ENCODE measurements around the gene ERVK3-1. TPM values are rescaled to one million over a fixed set of nuclear protein-coding genes. Genes with fewer than 3 reads are reported as not detected.
"Not testable (repeated sequence)": the region's sequence is repeated elsewhere in the genome, so short reads cannot be mapped to it uniquely, and the experiment has no call there.

ERVK3-1 gene
- total RNA-seq, 1 donor from 2014 or later: 32.9 TPM

GRCh38 chr19:58336216-58336615 lies 31.0 kb downstream of the ERVK3-1 start:
- DNase-seq (ENCODE audit: low spot score) (no peak), ATAC-seq (no peak)
- intact Hi-C loops (cut with DNase I): no loop called here

GRCh38 chr19:58336820-58337219 lies 31.6 kb downstream of the ERVK3-1 start:
- ATAC-seq: no peak
- no peak for DNase-seq (ENCODE audit: low spot score)
- intact Hi-C loops (cut with DNase I): no loop called here

- DNase-seq (ENCODE audit: low spot score) (no peak), ATAC-seq (no peak)
- intact Hi-C loops (cut with DNase I): no loop called here
Observed at GRCh38 chr19:58338336-58338735, 33.2 kb downstream of the ERVK3-1 start.

GRCh38 chr19:58338825-58339558 lies 33.8 kb downstream of the ERVK3-1 start:
- ATAC-seq (no peak), DNase-seq (ENCODE audit: low spot score) (no peak)
- intact Hi-C loops (cut with DNase I): no loop called here

GRCh38 chr19:58345558-58345957 lies 40.4 kb downstream of the ERVK3-1 start:
- intact Hi-C loops (cut with DNase I): no loop called here
- no peak for DNase-seq (ENCODE audit: low spot score)
- ATAC-seq: no peak

GRCh38 chr19:58346961-58347929 lies 42.1 kb downstream of the ERVK3-1 start:
- DNase-seq (ENCODE audit: low spot score) (peak; percentile 72), ATAC-seq (peak; percentile 93)
- intact Hi-C loops (cut with DNase I): no loop called here

- ATAC-seq; intact Hi-C loops (cut with DNase I): not testable (repeated sequence)
- peak; percentile 39 for DNase-seq (ENCODE audit: low spot score)
Observed at GRCh38 chr19:58348080-58348479, 42.9 kb downstream of the ERVK3-1 start.

GRCh38 chr19:58349590-58349989 lies 44.4 kb downstream of the ERVK3-1 start:
- ATAC-seq (no peak), DNase-seq (ENCODE audit: low spot score) (no peak)
- intact Hi-C loops (cut with DNase I): no loop called here

GRCh38 chr19:58350001-58350861 lies 45.1 kb downstream of the ERVK3-1 start:
- intact Hi-C loops (cut with DNase I): no loop called here
- DNase-seq (ENCODE audit: low spot score): peak; percentile 53
- no peak for ATAC-seq

- intact Hi-C loops (cut with DNase I): no loop called here
- DNase-seq (ENCODE audit: low spot score) (no peak), ATAC-seq (no peak)
Observed at GRCh38 chr19:58350871-58351557, 45.8 kb downstream of the ERVK3-1 start.

GRCh38 chr19:58351558-58351878 lies 46.3 kb downstream of the ERVK3-1 start:
- ATAC-seq: no peak
- intact Hi-C loops (cut with DNase I): no loop called here
- no peak for DNase-seq (ENCODE audit: low spot score)

- intact Hi-C loops (cut with DNase I): no loop called here
Observed at GRCh38 chr19:58351990-58352755, 47.0 kb downstream of the ERVK3-1 start.

GRCh38 chr19:58352760-58353671 lies 47.8 kb downstream of the ERVK3-1 start, which contains the start of gene A1BG:
Gene A1BG, minus strand, starts transcription at chr19:58353492. Its CDS starts 55 bp downstream, at chr19:58353437.
- no peak for DNase-seq (ENCODE audit: low spot score)
- no peak for ATAC-seq
- intact Hi-C loops (cut with DNase I): no loop called here

More at GRCh38 chr19:58351990-58352755, 47.0 kb downstream of the ERVK3-1 start:
- DNase-seq (ENCODE audit: low spot score): no peak
- no peak for ATAC-seq

- ATAC-seq (no peak), DNase-seq (ENCODE audit: low spot score) (no peak)
- intact Hi-C loops (cut with DNase I): no loop called here
Observed at GRCh38 chr19:58353717-58354477, 48.7 kb downstream of the ERVK3-1 start.

GRCh38 chr19:58354478-58355030 lies 49.4 kb downstream of the ERVK3-1 start:
- intact Hi-C loops (cut with DNase I): no loop called here
- DNase-seq (ENCODE audit: low spot score): no peak
- ATAC-seq: no peak

Measured in sciatic nerve (tissue), 2 donors.